ENCODE results near the gene LIN28A.

Gene LIN28A

GRCh38 chr1:26450908-26451307, 40.3 kb downstream of the LIN28A start:
- no peak for DNase-seq (ENCODE audit: low spot score)
- in situ Hi-C loops (cut with MboI; ENCODE audit: low pct_unique_long_range_greater_than_20kb, low sequenced_read_pairs, unreplicated experiment): no loop called here
- no peak for TF ChIP-seq CTCF (IDR thresholded peaks at IDR 0.05; ENCODE audit: extremely low read depth, insufficient read depth, missing control alignments)

GRCh38 chr1:26452459-26453183, 42.0 kb downstream of the LIN28A start:
- no peak for DNase-seq (ENCODE audit: low spot score)
- in situ Hi-C loops (cut with MboI; ENCODE audit: low pct_unique_long_range_greater_than_20kb, low sequenced_read_pairs, unreplicated experiment): no loop called here
- TF ChIP-seq CTCF (IDR thresholded peaks at IDR 0.05; ENCODE audit: extremely low read depth, insufficient read depth, missing control alignments): no peak

GRCh38 chr1:26459148-26459547, 48.5 kb downstream of the LIN28A start:
- no peak for DNase-seq (ENCODE audit: low spot score)
- in situ Hi-C loops (cut with MboI; ENCODE audit: low pct_unique_long_range_greater_than_20kb, low sequenced_read_pairs, unreplicated experiment): no loop called here
- no peak for TF ChIP-seq CTCF (IDR thresholded peaks at IDR 0.05; ENCODE audit: extremely low read depth, insufficient read depth, missing control alignments)

GRCh38 chr1:26459573-26460031, 49.0 kb downstream of the LIN28A start:
- TF ChIP-seq CTCF (IDR thresholded peaks at IDR 0.05; ENCODE audit: extremely low read depth, insufficient read depth, missing control alignments): no peak
- no peak for DNase-seq (ENCODE audit: low spot score)
- in situ Hi-C loops (cut with MboI; ENCODE audit: low pct_unique_long_range_greater_than_20kb, low sequenced_read_pairs, unreplicated experiment): no loop called here

- TF ChIP-seq CTCF (IDR thresholded peaks at IDR 0.05; ENCODE audit: extremely low read depth, insufficient read depth, missing control alignments): no peak
- in situ Hi-C loops (cut with MboI; ENCODE audit: low pct_unique_long_range_greater_than_20kb, low sequenced_read_pairs, unreplicated experiment): no loop called here
- no peak for DNase-seq (ENCODE audit: low spot score)
These were observed 58.3 kb downstream of the LIN28A start for GRCh38 chr1:26468911-26469310.

GRCh38 chr1:26469558-26469957, 58.9 kb downstream of the LIN28A start:
- in situ Hi-C loops (cut with MboI; ENCODE audit: low pct_unique_long_range_greater_than_20kb, low sequenced_read_pairs, unreplicated experiment): no loop called here
- no peak for TF ChIP-seq CTCF (IDR thresholded peaks at IDR 0.05; ENCODE audit: extremely low read depth, insufficient read depth, missing control alignments)

More at GRCh38 chr1:26469558-26469957, 58.9 kb downstream of the LIN28A start:
- DNase-seq (ENCODE audit: low spot score): no peak
